A549 (cell line): Measurements from ENCODE around the gene COL12A1.

Experiments
- CTCF ChIP-seq: fragments of >200 bp; sonication (Bioruptor Twin); formaldehyde crosslinking; IDR thresholded peaks from 3 replicates; pipeline ENCODE4 v1.5.1; 2016
- EHMT2 ChIP-seq: fragments of 200-600 bp; sonication (generic); IDR thresholded peaks from 2 replicates; pipeline ENCODE4 v1.6.1; 2016; ENCODE audit warnings: antibody characterized with exemption, low read depth, mild to moderate bottlenecking, moderate library complexity
- JUN ChIP-seq, 2 experiments: fragments of >200 bp; sonication (Bioruptor Twin); formaldehyde crosslinking; IDR thresholded peaks; 2 replicates in 1 of 2; 3 replicates in 1 of 2; pipeline ENCODE4 v1.6.1; 2016 to 2017
- MAX ChIP-seq: IDR thresholded peaks from 2 replicates; pipeline ENCODE4 v1.6.1; 2012
- POLR2A ChIP-seq: IDR thresholded peaks from 2 replicates; pipeline ENCODE4 v1.6.1; 2012; ENCODE audit warnings: mild to moderate bottlenecking, low read length
- RFX5 ChIP-seq: fragments of 450-650 bp; IDR thresholded peaks from 2 replicates; pipeline ENCODE4 v1.7.1; 2014; ENCODE audit warnings: antibody characterized with exemption, mild to moderate bottlenecking, moderate library complexity
- SMC3 ChIP-seq: fragments of >200 bp; sonication (Bioruptor Twin); formaldehyde crosslinking; IDR thresholded peaks from 3 replicates; pipeline ENCODE4 v1.6.1; 2018; ENCODE audit warnings: inconsistent platforms

GRCh38 chr6:75188221-75188925 lies 17.5 kb downstream of the COL12A1 start:
- TF ChIP-seq SMC3, result no peak
- no peak for TF ChIP-seq RFX5
- TF ChIP-seq CTCF, result no peak
- no peak for TF ChIP-seq JUN (IDR thresholded peaks at IDR 0.05)
- TF ChIP-seq EHMT2, result no peak
- no peak for TF ChIP-seq MAX
- TF ChIP-seq POLR2A, result no peak
